ENCODE results near the gene MOBP.

GRCh38 chr3:39499651-39500273 is 32.3 kb downstream of the MOBP start:
- TF ChIP-seq POLR2AphosphoS5 (IDR thresholded peaks at IDR 0.05; ENCODE audit: borderline replicate concordance, low read depth, low read length): no peak
- no peak for TF ChIP-seq EZH2 (IDR thresholded peaks at IDR 0.05)
- TF ChIP-seq FOXP2 (optimal IDR thresholded peaks at IDR 0.05; ENCODE audit: control extremely low read depth, extremely low read length, insufficient read depth): no peak

Measured in SK-N-MC (cell line).